ENCODE results near the gene PEAK3. TPM values are rescaled to one million over a fixed set of nuclear protein-coding genes. Genes with fewer than 3 reads are reported as not detected.
A peak's percentile ranks its signal among the peaks of the same experiment; 100 is the strongest.

PEAK3 gene
- total and polyA plus RNA-seq, 4 donors = 0.88 to 1.5 (median 0.93) TPM; not detected in 1

GRCh38 chr19:2250766-2251105 lies 31.2 kb downstream of the PEAK3 start:
- no peaks in the 10 kb centered on the region for H3K4me1 ChIP-seq (ENCODE audit: control insufficient read depth in 1 of 2, insufficient read depth in 2 of 2, low read length in 2 of 2)
- 11% methylated on average over 17 to 40 of the region's 40 CpGs for WGBS, 2 donors
- intact Hi-C loops (cut with DNase I) = no loop called here
- no peak overlapping the region for H3K4me3 ChIP-seq (ENCODE audit: low read length in 2 of 2)
- H3K9me3 ChIP-seq (ENCODE audit: control insufficient read depth, low read length) = no peaks in the 10 kb centered on the region
- DNase-seq = no peak
- no peak overlapping the region for H3K27ac ChIP-seq (ENCODE audit: low read depth in 1 of 2, low read length in 2 of 2)
- ATAC-seq (ENCODE audit: low FRiP score) = no peak
- no peaks in the 10 kb centered on the region for H3K27me3 ChIP-seq (ENCODE audit: control insufficient read depth in 1 of 2, insufficient read depth in 2 of 2, low read length in 1 of 2)
- peaks cover 2 to 7% of the 10 kb centered on the region in 2 donors for H3K36me3 ChIP-seq (ENCODE audit: control insufficient read depth in 1 of 2, insufficient read depth in 2 of 2, low read length in 1 of 2)

- H3K27me3 ChIP-seq (ENCODE audit: control insufficient read depth in 1 of 2, insufficient read depth in 2 of 2, low read length in 1 of 2) = no peaks in the 10 kb centered on the region
Measured at GRCh38 chr19:2249880-2250765, 31.9 kb downstream of the PEAK3 start.

GRCh38 chr19:2249010-2249866 lies 32.7 kb downstream of the PEAK3 start, which contains the start of gene AMH:
TSS of gene AMH (plus strand) at chr19:2249323. CDS start at chr19:2249333, 10 bp downstream.
- Histone ChIP-seq H3K27ac (ENCODE audit: low read depth in 1 of 2, low read length in 2 of 2) (no peak within 1 kb of the TSS), H3K27me3 (ENCODE audit: control insufficient read depth in 1 of 2, insufficient read depth in 2 of 2, low read length in 1 of 2) (no peaks in the 10 kb centered on the region), H3K36me3 (ENCODE audit: control insufficient read depth in 1 of 2, insufficient read depth in 2 of 2, low read length in 1 of 2) (peaks cover 10 to 17% of the 10 kb centered on the region in 2 donors), H3K9me3 (ENCODE audit: control insufficient read depth, low read length) (no peaks in the 10 kb centered on the region), H3K4me1 (ENCODE audit: control insufficient read depth in 1 of 2, insufficient read depth in 2 of 2, low read length in 2 of 2) (no peaks in the 10 kb centered on the region), H3K4me3 (ENCODE audit: low read length in 2 of 2) (no peak within 1 kb of the TSS)
- intact Hi-C loops (cut with DNase I) = no loop called here
- ATAC-seq (ENCODE audit: low FRiP score) = no peak
- WGBS, 2 donors = 73% methylated on average over 27 of the region's 27 CpGs
- no peak for DNase-seq

More at GRCh38 chr19:2249880-2250765, 31.9 kb downstream of the PEAK3 start:
- Histone ChIP-seq H3K4me3 (ENCODE audit: low read length in 2 of 2) (no peak overlapping the region), H3K9me3 (ENCODE audit: control insufficient read depth, low read length) (no peaks in the 10 kb centered on the region), H3K36me3 (ENCODE audit: control insufficient read depth in 1 of 2, insufficient read depth in 2 of 2, low read length in 1 of 2) (peaks cover 6 to 13% of the 10 kb centered on the region in 2 donors), H3K4me1 (ENCODE audit: control insufficient read depth in 1 of 2, insufficient read depth in 2 of 2, low read length in 2 of 2) (no peaks in the 10 kb centered on the region), H3K27ac (ENCODE audit: low read depth in 1 of 2, low read length in 2 of 2) (no peak overlapping the region)
- DNase-seq (no peak), ATAC-seq (ENCODE audit: low FRiP score) (no peak)
- intact Hi-C loops (cut with DNase I) = no loop called here
- WGBS, 2 donors = 22 to 26% methylated on average over 39 to 43 of the region's 43 CpGs

- no peak for ATAC-seq (ENCODE audit: low FRiP score)
- no peaks in the 10 kb centered on the region for H3K27me3 ChIP-seq (ENCODE audit: control insufficient read depth in 1 of 2, insufficient read depth in 2 of 2, low read length in 1 of 2)
- WGBS, 2 donors = 82% methylated on average over 18 to 21 of the region's 21 CpGs
Measured at GRCh38 chr19:2248136-2249009, 33.6 kb downstream of the PEAK3 start.

GRCh38 chr19:2247433-2248101 lies 34.4 kb downstream of the PEAK3 start:
- ATAC-seq (ENCODE audit: low FRiP score) = no peak
- Histone ChIP-seq H3K36me3 (ENCODE audit: control insufficient read depth in 1 of 2, insufficient read depth in 2 of 2, low read length in 1 of 2) (peaks cover 11 to 17% of the 10 kb centered on the region in 2 donors), H3K9me3 (ENCODE audit: control insufficient read depth, low read length) (no peaks in the 10 kb centered on the region)

More at GRCh38 chr19:2248136-2249009, 33.6 kb downstream of the PEAK3 start:
- intact Hi-C loops (cut with DNase I) = no loop called here
- no peak overlapping the region for H3K4me3 ChIP-seq (ENCODE audit: low read length in 2 of 2)
- peaks cover 11 to 17% of the 10 kb centered on the region in 2 donors for H3K36me3 ChIP-seq (ENCODE audit: control insufficient read depth in 1 of 2, insufficient read depth in 2 of 2, low read length in 1 of 2)
- H3K4me1 ChIP-seq (ENCODE audit: control insufficient read depth in 1 of 2, insufficient read depth in 2 of 2, low read length in 2 of 2) = no peaks in the 10 kb centered on the region
- no peak for DNase-seq
- H3K9me3 ChIP-seq (ENCODE audit: control insufficient read depth, low read length) = no peaks in the 10 kb centered on the region
- no peak overlapping the region for H3K27ac ChIP-seq (ENCODE audit: low read depth in 1 of 2, low read length in 2 of 2)

GRCh38 chr19:2246801-2247361 lies 35.1 kb downstream of the PEAK3 start:
- WGBS, 2 donors = 75 to 79% methylated on average over 26 of the region's 26 CpGs
- no peak overlapping the region for H3K4me3 ChIP-seq (ENCODE audit: low read length in 2 of 2)
- H3K36me3 ChIP-seq (ENCODE audit: control insufficient read depth in 1 of 2, insufficient read depth in 2 of 2, low read length in 1 of 2) = peaks cover 11 to 17% of the 10 kb centered on the region in 2 donors
- H3K4me1 ChIP-seq (ENCODE audit: control insufficient read depth in 1 of 2, insufficient read depth in 2 of 2, low read length in 2 of 2) = no peaks in the 10 kb centered on the region
- no peaks in the 10 kb centered on the region for H3K9me3 ChIP-seq (ENCODE audit: control insufficient read depth, low read length)
- no peak overlapping the region for H3K27ac ChIP-seq (ENCODE audit: low read depth in 1 of 2, low read length in 2 of 2)
- DNase-seq = no peak
- ATAC-seq (ENCODE audit: low FRiP score) = peak; percentile 36
- intact Hi-C loops (cut with DNase I) = no loop called here
- H3K27me3 ChIP-seq (ENCODE audit: control insufficient read depth in 1 of 2, insufficient read depth in 2 of 2, low read length in 1 of 2) = no peaks in the 10 kb centered on the region

More at GRCh38 chr19:2247433-2248101, 34.4 kb downstream of the PEAK3 start:
- DNase-seq = no peak
- intact Hi-C loops (cut with DNase I) = no loop called here
- no peak overlapping the region for H3K27ac ChIP-seq (ENCODE audit: low read depth in 1 of 2, low read length in 2 of 2)
- WGBS, 2 donors = 84 to 89% methylated on average over 25 to 28 of the region's 28 CpGs
- no peaks in the 10 kb centered on the region for H3K27me3 ChIP-seq (ENCODE audit: control insufficient read depth in 1 of 2, insufficient read depth in 2 of 2, low read length in 1 of 2)
- no peaks in the 10 kb centered on the region for H3K4me1 ChIP-seq (ENCODE audit: control insufficient read depth in 1 of 2, insufficient read depth in 2 of 2, low read length in 2 of 2)
- no peak overlapping the region for H3K4me3 ChIP-seq (ENCODE audit: low read length in 2 of 2)

- H3K36me3 ChIP-seq (ENCODE audit: control insufficient read depth in 1 of 2, insufficient read depth in 2 of 2, low read length in 1 of 2) = peaks cover 11 to 17% of the 10 kb centered on the region in 2 donors
- no peak for DNase-seq
- H3K27me3 ChIP-seq (ENCODE audit: control insufficient read depth in 1 of 2, insufficient read depth in 2 of 2, low read length in 1 of 2) = no peaks in the 10 kb centered on the region
- ATAC-seq (ENCODE audit: low FRiP score) = no peak
- intact Hi-C loops (cut with DNase I) = no loop called here
- no peak overlapping the region for H3K27ac ChIP-seq (ENCODE audit: low read depth in 1 of 2, low read length in 2 of 2)
- H3K4me1 ChIP-seq (ENCODE audit: control insufficient read depth in 1 of 2, insufficient read depth in 2 of 2, low read length in 2 of 2) = no peaks in the 10 kb centered on the region
- 90 to 93% methylated on average over 25 of the region's 25 CpGs for WGBS, 2 donors
- no peaks in the 10 kb centered on the region for H3K9me3 ChIP-seq (ENCODE audit: control insufficient read depth, low read length)
- no peak overlapping the region for H3K4me3 ChIP-seq (ENCODE audit: low read length in 2 of 2)
Measured at GRCh38 chr19:2246014-2246620, 35.9 kb downstream of the PEAK3 start.

All from aorta (tissue), 5 donors.